Measurements from ENCODE around the gene DDX52. TPM values are rescaled to one million over a fixed set of nuclear protein-coding genes. Genes with fewer than 3 reads are reported as not detected.

Gene DDX52
- total and polyA plus RNA-seq, 2 of the 8 experiments (the other 6 are each of a cell fraction or from before 2014, with no cell fraction given), result 10.0 to 45.9 TPM

- Histone ChIP-seq H3K27ac (ENCODE audit: low read depth, low read length) (no peak overlapping the region), H3K56ac (replicated peaks; ENCODE audit: insufficient read length, low read depth, low read length) (no peak overlapping the region), H2BK15ac (ENCODE audit: low read length) (no peak overlapping the region), H4K5ac (ENCODE audit: insufficient read length, low read depth, low read length) (no peak overlapping the region), H3K4ac (replicated peaks; ENCODE audit: insufficient read length, low read depth, low read length) (no peak overlapping the region), H3K79me1 (ENCODE audit: low read depth, low read length) (no peaks in the 10 kb centered on the region), H3K27me3 (replicated peaks in 1 of 4; ENCODE audit: control insufficient read depth in 3 of 4, extremely low read depth in 1 of 4, insufficient read depth in 3 of 4, low read length in 3 of 4) (no peaks in the 10 kb centered on the region), H2BK120ac (replicated peaks; ENCODE audit: low read depth, low read length) (no peak overlapping the region), H4K20me1 (replicated peaks in 1 of 2; ENCODE audit: control insufficient read depth in 1 of 2, insufficient read depth in 2 of 2, low read length in 2 of 2) (peaks cover 0 to 2% of the 10 kb centered on the region in 2 experiments), H3K4me1 (replicated peaks in 1 of 4; ENCODE audit: control insufficient read depth in 3 of 4, insufficient read depth in 4 of 4, low read length in 3 of 4) (no peaks in the 10 kb centered on the region), H3K79me2 (ENCODE audit: control insufficient read depth in 1 of 2, insufficient read depth in 2 of 2, low read length in 2 of 2) (no peaks in the 10 kb centered on the region), H2BK20ac (ENCODE audit: low read length) (no peak overlapping the region), H3K18ac (ENCODE audit: extremely low read depth, low read length) (no peak overlapping the region), H3K9ac (replicated peaks in 1 of 4; ENCODE audit: extremely low read depth in 1 of 4, low read depth in 3 of 4, low read length in 3 of 4) (no peak overlapping the region), H4K8ac (ENCODE audit: extremely low read depth, insufficient read depth, low read length) (no peak overlapping the region), H3K4me2 (ENCODE audit: insufficient read depth in 1 of 2, low read depth in 2 of 2, low read length in 2 of 2) (no peak overlapping the region), H2BK5ac (ENCODE audit: low read depth, low read length) (no peak overlapping the region), H3K9me3 (ENCODE audit: insufficient read depth in 2 of 2, low read depth in 1 of 2, low read length in 1 of 2) (no peaks in the 10 kb centered on the region), H2AK5ac (ENCODE audit: low read depth, low read length) (no peak overlapping the region), H3K4me3 (ENCODE audit: extremely low read depth in 1 of 4, insufficient read depth in 2 of 4, low read depth in 3 of 4, low read length in 4 of 4) (no peak overlapping the region), H4K91ac (replicated peaks; ENCODE audit: insufficient read length, low read length) (no peak overlapping the region), H3K36me3 (ENCODE audit: control insufficient read depth in 2 of 4, insufficient read depth in 4 of 4, low read length in 3 of 4) (peaks cover 6 to 36% (median 20%) of the 10 kb centered on the region in 4 experiments; a peak in 7 of 8 replicates), H3K23ac (ENCODE audit: insufficient read length) (no peak overlapping the region), H3K23me2 (ENCODE audit: low read depth, low read length) (no peaks in the 10 kb centered on the region), H2BK12ac (ENCODE audit: low read depth, low read length) (no peak overlapping the region), H2AFZ (ENCODE audit: low read length) (no peak overlapping the region), H3K14ac (ENCODE audit: insufficient read length) (no peak overlapping the region)
- no peak for FAIRE-seq
- ChIA-PET POLR2A (ENCODE audit: partially characterized antibody) (interaction anchor here (0.7 kb wide), 1 partner anchor 261 kb away, joined by 3 read pairs; no protein-coding TSS in a partner anchor), CTCF (ENCODE audit: partially characterized antibody) (interaction anchor here (0.6 to 5.0 kb wide), 10 partner anchors 12 to 195 kb away, joined by 3 to 71 read pairs (median 13); partner anchors contain the start of gene SYNRG)
- TF ChIP-seq SRF (IDR thresholded peaks at IDR 0.05; ENCODE audit: low read depth, low read length) (no peak), CHD1 (IDR thresholded peaks at IDR 0.05; ENCODE audit: low read depth, low read length) (no peak), EZH2 (IDR thresholded peaks at IDR 0.05; ENCODE audit: low read depth, low read length, severe bottlenecking) (no peak), RAD21 (IDR thresholded peaks at IDR 0.05 in 1 of 2, conservative IDR thresholded peaks at IDR 0.05 in 1 of 2; ENCODE audit: low read depth in 2 of 2, low read length in 2 of 2) (no peak)
- WGBS, 2 experiments (ENCODE audit: extremely low coverage in 1 of 2, insufficient coverage in 1 of 2, insufficient read length in 1 of 2, insufficient replicate concordance in 2 of 2, low coverage in 1 of 2, low lambda C conversion rate in 2 of 2, missing lambda C conversion rate in 1 of 2), result 83% methylated on average over 2 of the region's 2 CpGs; no CpG with 5 or more reads in 1 of the 2 experiments
- DNase-seq (ENCODE audit: low read depth in 1 of 2, low spot score in 2 of 2), result no peak
Measured at GRCh38 chr17:37568350-37569053, 74.7 kb downstream of the DDX52 start.

Data from H1 (cell line).